H1 (cell line): ENCODE data around the gene PPP4R4. TPM values are rescaled to one million over a fixed set of nuclear protein-coding genes. Genes with fewer than 3 reads are reported as not detected.

Source experiments
- BRCA1 ChIP-seq: IDR thresholded peaks from 2 replicates; pipeline ENCODE4 v1.6.1; 2012; ENCODE audit warnings: low read depth, low read length, improper control_type of control experiment
- GTF2F1 ChIP-seq: IDR thresholded peaks from 2 replicates; pipeline ENCODE4 v1.6.1; 2012; ENCODE audit warnings: low read depth, low read length, improper control_type of control experiment, borderline replicate concordance
- POLR2A ChIP-seq, 2 experiments: IDR thresholded peaks; 1 replicate in 1 of 2; 2 replicates in 1 of 2; pipeline ENCODE4 v1.6.1; 2011; ENCODE audit warnings: low read depth in 2 of 2, low read length in 2 of 2, mild to moderate bottlenecking in 2 of 2; ENCODE audit errors: control extremely low read depth in 1 of 2
- RXRA ChIP-seq: IDR thresholded peaks from 2 replicates; pipeline ENCODE4 v1.6.1; 2011; ENCODE audit warnings: low read depth, mild to moderate bottlenecking, low read length, moderate library complexity; ENCODE audit not compliant: insufficient read depth
- SUZ12 ChIP-seq: fragments of 200-600 bp; sonication (generic); IDR thresholded peaks from 2 replicates; pipeline ENCODE4 v1.6.1; 2012; ENCODE audit warnings: mild to moderate bottlenecking, inconsistent platforms, low read length, moderate library complexity, mixed read lengths
- polyA plus RNA-seq, 7 experiments: library from polyadenylated mRNA; depleted of rRNA in 3 of 7; stranded (reverse) in 5 of 7; unstranded in 2 of 7; fragments of >200 nt in 5 of 7; fragments of 200-250 nt in 2 of 7; gene quantifications; 1 replicate in 5 of 7; 2 replicates in 1 of 7; 4 replicates in 1 of 7; pipeline versions ENCODE4 v1.2.1 to v1.2.3, GENCODE V29; 2011 to 2013; ENCODE audit warnings: missing spikeins in 2 of 7, mixed read lengths in 2 of 7
- total RNA-seq: library from RNA; stranded (reverse); fragmentation: NEBNext Ultra II Directional; extraction: Animal tissue kit (Norgen Biotek cat#: 25700); gene quantifications from 2 replicates; pipeline ENCODE4 v1.2.1, GENCODE V29; 2021

Gene PPP4R4
- total and polyA plus RNA-seq, 2 of the 8 experiments (the other 6 are each of a cell fraction or from before 2014, with no cell fraction given): 3.3 to 9.6 TPM

- no peak for TF ChIP-seq BRCA1
- TF ChIP-seq POLR2A (IDR thresholded peaks at IDR 0.05; ENCODE audit: control extremely low read depth in 1 of 2, low read depth in 2 of 2, low read length in 2 of 2): no peak
- no peak for TF ChIP-seq SUZ12
- TF ChIP-seq RXRA: no peak
- TF ChIP-seq GTF2F1: no peak
These were observed 47.8 kb upstream of the PPP4R4 start (continued) for GRCh38 chr14:94126419-94126677.
